ENCODE results near the gene DPYSL4. TPM values are rescaled to one million over a fixed set of nuclear protein-coding genes. Genes with fewer than 3 reads are reported as not detected.

The DPYSL4 gene
- total RNA-seq, 4 donors from 2014 or later = 0.22 to 0.94 (median 0.34) TPM; not detected in 1

DNA sequence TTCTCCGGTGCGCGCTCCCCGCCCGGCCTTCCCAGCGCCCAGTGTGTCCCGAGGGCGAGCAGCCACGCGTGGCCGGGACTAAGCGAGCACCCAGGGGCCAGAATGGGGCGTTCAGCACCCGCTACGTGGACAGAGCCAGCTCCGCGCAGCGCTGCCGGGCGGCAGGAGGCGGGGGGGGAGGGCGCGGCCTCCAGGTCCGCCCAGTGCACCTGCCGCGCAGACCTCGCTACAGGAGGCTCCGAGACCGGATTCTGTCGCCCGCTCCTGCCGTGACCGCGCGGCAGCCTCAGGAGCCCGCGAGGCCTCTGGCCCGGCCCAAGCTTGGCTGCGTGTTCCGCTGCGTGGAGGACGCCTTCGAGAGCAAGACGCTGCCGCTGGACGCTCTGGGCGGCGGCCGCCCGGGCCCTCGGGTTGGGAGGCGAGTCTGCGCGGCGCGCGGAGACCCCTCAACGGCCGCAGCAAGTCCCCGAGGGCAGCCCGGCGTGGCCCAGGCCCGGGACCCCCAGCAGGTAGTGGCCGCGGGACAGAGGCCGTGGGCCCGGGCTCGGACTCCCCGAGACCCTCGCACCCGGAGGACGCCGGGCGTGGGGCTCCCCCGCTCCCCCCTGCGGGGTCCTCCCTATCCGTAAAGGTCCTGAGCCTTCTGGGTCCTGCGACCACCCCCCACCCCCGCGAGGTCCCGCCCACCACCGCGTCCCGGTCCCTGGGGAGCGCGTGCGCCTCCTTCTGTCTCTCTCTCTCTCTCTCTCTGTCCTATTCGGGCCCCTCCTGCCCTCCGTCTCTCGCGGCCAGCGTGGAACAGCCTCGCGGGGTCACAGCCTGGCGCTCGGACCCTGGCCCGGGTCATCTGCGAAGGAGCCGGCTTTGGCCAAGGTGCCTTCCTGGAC is 904 bp upstream of the DPYSL4 start:
- TF ChIP-seq, protein P1, sequence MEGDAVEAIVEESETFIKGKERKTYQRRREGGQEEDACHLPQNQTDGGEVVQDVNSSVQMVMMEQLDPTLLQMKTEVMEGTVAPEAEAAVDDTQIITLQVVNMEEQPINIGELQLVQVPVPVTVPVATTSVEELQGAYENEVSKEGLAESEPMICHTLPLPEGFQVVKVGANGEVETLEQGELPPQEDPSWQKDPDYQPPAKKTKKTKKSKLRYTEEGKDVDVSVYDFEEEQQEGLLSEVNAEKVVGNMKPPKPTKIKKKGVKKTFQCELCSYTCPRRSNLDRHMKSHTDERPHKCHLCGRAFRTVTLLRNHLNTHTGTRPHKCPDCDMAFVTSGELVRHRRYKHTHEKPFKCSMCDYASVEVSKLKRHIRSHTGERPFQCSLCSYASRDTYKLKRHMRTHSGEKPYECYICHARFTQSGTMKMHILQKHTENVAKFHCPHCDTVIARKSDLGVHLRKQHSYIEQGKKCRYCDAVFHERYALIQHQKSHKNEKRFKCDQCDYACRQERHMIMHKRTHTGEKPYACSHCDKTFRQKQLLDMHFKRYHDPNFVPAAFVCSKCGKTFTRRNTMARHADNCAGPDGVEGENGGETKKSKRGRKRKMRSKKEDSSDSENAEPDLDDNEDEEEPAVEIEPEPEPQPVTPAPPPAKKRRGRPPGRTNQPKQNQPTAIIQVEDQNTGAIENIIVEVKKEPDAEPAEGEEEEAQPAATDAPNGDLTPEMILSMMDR (IDR thresholded peaks at IDR 0.05; ENCODE audit: low read depth) = no peak

DNA sequence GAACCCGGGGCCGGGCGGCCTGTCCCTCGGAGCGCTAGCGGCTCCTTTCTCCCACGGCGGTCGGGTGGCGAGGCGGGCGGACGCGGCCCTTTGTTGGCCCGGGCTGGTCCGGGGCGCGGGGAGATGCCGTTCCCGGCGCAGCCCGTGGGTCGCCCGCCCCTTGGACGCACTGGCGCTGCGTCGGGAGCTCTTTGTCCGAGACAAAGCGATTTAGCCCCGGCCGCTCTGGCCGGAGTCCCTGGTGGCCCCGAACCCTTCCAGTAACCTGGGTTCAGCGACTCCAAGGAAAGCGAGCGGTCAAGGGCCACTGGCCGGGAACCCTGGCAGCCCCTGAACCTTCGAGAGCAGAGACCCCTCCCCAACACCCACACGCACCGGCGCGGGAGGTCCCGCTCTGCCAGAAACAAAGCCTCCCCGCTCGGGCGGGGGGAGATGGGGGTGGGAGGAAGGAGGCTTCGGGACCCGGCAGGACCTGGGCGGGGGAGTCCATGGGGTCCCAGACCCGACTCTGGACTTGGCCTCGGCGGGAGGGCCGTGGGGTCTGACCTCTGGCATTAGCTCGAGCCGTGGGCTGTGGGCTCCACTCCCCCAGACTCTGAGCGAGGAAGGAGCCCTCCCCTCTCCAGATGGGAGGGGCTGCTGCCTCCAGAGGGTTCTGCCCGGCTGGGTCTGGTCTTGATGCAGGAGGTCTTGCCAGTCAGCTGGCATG is 836 bp downstream of the DPYSL4 start:
- TF ChIP-seq, protein P1 (IDR thresholded peaks at IDR 0.05; ENCODE audit: low read depth) = no peak

DNA sequence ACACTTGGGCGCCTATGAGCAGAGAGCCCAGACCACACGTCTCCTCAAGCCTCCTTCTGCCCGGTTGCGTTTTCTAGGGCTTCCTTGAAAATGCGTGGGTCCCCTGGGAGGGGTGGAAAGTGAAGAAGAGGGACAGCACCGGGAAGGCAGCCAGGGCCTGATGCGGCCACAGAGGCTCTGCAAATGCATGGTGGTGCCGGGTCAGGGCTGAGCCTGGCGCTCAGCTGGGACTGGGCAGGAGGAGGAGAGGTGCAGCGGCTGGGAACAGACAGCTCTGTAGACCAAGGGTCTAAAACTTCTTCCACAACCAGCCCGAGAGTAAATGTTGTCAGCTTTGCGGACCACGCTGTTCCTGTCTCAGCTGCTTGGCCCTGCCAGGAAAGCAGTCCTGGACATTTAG is 1.6 kb downstream of the DPYSL4 start:
- TF ChIP-seq, protein P1 (IDR thresholded peaks at IDR 0.05; ENCODE audit: low read depth) = no peak

DNA sequence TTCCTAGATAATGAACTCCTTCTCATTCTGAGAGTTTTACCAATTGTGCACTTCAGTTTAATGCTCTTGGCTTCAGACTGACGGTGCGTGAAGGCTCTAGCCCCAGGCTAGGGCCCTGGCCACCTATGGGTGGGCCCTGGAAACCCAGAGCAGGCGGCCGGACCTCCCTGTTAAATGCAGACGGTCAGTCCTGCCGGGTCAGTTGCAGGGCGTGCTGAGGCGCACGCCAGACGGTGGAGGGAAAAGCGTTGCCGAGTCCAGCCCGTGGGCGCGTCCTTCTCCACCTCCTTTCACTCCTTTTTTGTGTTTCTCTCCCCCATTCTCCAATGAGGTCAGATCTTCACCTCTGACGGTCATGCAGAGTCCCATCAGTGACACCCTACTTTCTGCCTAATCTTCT is 2.3 kb downstream of the DPYSL4 start:
- TF ChIP-seq, protein P1 (IDR thresholded peaks at IDR 0.05; ENCODE audit: low read depth) = no peak

DNA sequence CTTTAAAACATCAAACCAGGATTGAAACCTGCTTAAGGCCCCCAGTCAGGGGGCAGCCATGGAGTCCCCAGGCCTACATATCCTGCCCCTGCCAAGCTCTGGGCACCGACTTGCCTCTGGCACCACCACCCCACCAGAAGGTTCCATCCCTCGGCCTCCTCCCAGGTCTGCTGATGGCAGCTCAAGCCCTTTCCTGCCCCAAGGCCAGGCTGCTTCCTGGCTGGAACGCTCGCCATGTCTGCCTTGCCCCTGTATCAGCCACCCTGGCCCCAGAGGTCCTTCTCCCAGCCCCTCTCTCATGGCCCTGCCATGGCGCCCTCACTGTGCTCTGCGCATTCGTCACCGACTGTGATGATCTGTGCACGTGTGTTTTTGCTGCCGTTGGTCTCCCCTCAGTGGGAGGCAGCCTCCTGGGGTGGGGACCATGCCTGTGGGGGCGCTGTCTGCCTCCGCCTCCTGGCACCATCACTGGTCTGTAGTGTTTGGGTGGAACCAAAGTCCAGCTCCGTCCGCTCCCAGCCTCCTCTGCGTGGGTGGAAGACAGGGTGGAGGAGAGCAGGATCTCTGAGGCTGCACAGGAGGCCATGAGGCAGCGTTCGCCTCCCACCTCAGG is 3.2 kb downstream of the DPYSL4 start:
- TF ChIP-seq, protein P1 (IDR thresholded peaks at IDR 0.05; ENCODE audit: low read depth) = no peak

DNA sequence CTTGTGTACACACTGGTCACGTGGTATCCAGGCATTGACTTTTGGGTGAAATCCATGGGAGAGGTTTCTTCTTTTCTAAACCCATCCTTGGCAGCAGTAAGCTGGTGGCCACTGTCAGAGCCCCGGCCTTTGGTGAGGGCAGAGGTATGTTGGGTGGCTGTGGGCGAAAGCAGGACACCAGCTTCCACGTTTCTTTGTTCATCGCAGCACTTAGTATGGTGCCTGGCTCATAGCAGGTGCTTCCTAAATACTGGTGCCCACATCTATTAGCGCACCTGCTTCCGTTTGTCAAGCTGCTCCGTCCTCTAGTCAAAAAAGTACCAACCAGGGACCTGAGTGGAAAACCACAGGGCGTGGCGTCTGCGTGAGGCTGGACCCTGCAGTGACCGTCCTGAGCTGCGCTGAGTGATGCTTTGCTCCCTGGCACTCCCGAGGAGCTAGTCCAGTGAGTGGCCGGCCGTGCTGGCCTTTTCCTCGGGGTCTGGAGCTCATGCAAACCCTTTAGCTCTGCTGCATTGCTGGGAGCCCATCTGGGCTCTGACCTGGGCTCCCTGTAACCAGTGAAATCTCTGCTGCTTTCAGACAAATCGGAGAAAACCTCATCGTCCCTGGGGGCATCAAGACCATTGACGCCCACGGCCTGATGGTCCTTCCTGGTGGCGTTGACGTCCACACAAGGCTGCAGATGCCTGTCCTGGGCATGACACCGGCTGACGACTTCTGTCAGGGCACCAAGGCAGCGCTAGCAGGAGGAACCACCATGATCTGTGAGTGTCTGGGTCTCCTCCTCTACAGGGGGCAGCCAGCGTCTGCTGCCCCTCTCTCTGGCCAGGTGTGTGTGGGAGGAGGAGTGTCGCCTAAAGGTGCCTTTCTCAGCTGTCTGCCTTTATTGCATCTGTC is 5.6 kb downstream of the DPYSL4 start:
- TF ChIP-seq, protein P1 (IDR thresholded peaks at IDR 0.05; ENCODE audit: low read depth) = no peak
